Endodermal cell (in vitro differentiated cells): Measurements from ENCODE around the gene RRP1B. TPM values are rescaled to one million over a fixed set of nuclear protein-coding genes. Genes with fewer than 3 reads are reported as not detected.

Experiments
- DNase-seq: peaks from one replicate; pipeline ENCODE4 v3.0.0-alpha.2; 2017
- H3K27ac ChIP-seq: 2 replicates; pipeline ENCODE4 v1.5.1; 2013; ENCODE audit warnings: mild to moderate bottlenecking, low read depth, low read length, moderate library complexity
- H3K27me3 ChIP-seq: 2 replicates; pipeline ENCODE4 v1.6.1; 2013; ENCODE audit warnings: mild to moderate bottlenecking, low read length, moderate library complexity; ENCODE audit not compliant: insufficient read depth, control insufficient read depth, poor library complexity, severe bottlenecking
- H3K36me3 ChIP-seq: 2 replicates; pipeline ENCODE4 v1.7.0; 2013; ENCODE audit warnings: mild to moderate bottlenecking, low read length, moderate library complexity; ENCODE audit not compliant: control insufficient read depth, insufficient read depth
- H3K4me1 ChIP-seq: one replicate; pipeline ENCODE4 v1.7.0; 2013; ENCODE audit warnings: low read length; ENCODE audit not compliant: control insufficient read depth, insufficient read depth
- H3K4me3 ChIP-seq: 2 replicates; pipeline ENCODE4 v1.5.1; 2013; ENCODE audit warnings: mild to moderate bottlenecking, low read length, moderate library complexity
- H3K9ac ChIP-seq: 2 replicates; pipeline ENCODE4 v1.6.1; 2013; ENCODE audit warnings: mild to moderate bottlenecking, low read length, moderate library complexity; ENCODE audit not compliant: poor library complexity, severe bottlenecking; ENCODE audit errors: extremely low read depth
- H3K9me3 ChIP-seq: 2 replicates; pipeline ENCODE4 v1.6.1; 2013; ENCODE audit warnings: mild to moderate bottlenecking, low read length, moderate library complexity; ENCODE audit not compliant: control insufficient read depth
- H3K27ac Mint-ChIP-seq: 2 replicates; pipeline ENCODE4 v1.8.0; 2020; ENCODE audit warnings: mixed read lengths
- H3K27me3 Mint-ChIP-seq: 2 replicates; pipeline ENCODE4 v1.8.0; 2021; ENCODE audit warnings: mild to moderate bottlenecking, mixed read lengths; ENCODE audit not compliant: insufficient read depth
- H3K36me3 Mint-ChIP-seq: 2 replicates; pipeline ENCODE4 v1.8.0; 2020; ENCODE audit warnings: low read depth, mixed read lengths
- H3K4me1 Mint-ChIP-seq: 2 replicates; pipeline ENCODE4 v1.8.0; 2020; ENCODE audit warnings: mixed read lengths
- H3K4me3 Mint-ChIP-seq: 2 replicates; pipeline ENCODE4 v1.8.0; 2020; ENCODE audit warnings: mild to moderate bottlenecking, moderate library complexity, mixed read lengths
- H3K9me3 Mint-ChIP-seq: 2 replicates; pipeline ENCODE4 v1.8.0; 2020; ENCODE audit warnings: mild to moderate bottlenecking, mixed read lengths
- CTCF ChIP-seq: fragments of 200-600 bp; sonication (generic); conservative IDR thresholded peaks from 2 replicates; pipeline ENCODE4 v1.5.0; 2021; ENCODE audit warnings: antibody characterized with exemption, mild to moderate bottlenecking
- WGBS, 2 experiments: methylation state at CpG; one replicate each; pipeline versions ENCODE4 v1.1.5 to v1.1.7; 2013; ENCODE audit warnings: missing lambda C conversion rate in 2 of 2, mixed read lengths in 1 of 2; ENCODE audit not compliant: insufficient coverage in 1 of 2, insufficient read length in 1 of 2; 5-methylcytosine and 5-hydroxymethylcytosine counted together
- microRNA-seq: library from miRNA; unstranded; fragments of <30 nt; microRNA quantifications from one replicate; pipeline ENCODE4 v1.2.0, GENCODE V29; 2020; ENCODE audit warnings: borderline microRNAs expressed
- total RNA-seq, 2 donors: library from RNA; stranded (reverse); fragmentation: NEBNext Ultra II Directional in 1 of 2; extraction: Animal tissue kit (Norgen Biotek cat#: 25700) in 1 of 2; gene quantifications; 2 replicates in 1 of 2; 3 replicates in 1 of 2; pipeline ENCODE4 v1.2.1, GENCODE V29; 2021

The RRP1B gene
- total RNA-seq, 2 donors from 2014 or later, result 44.1 to 46.0 TPM

GRCh38 chr21:43741423-43742096 is 82.2 kb downstream of the RRP1B start:
- 82 to 95% methylated on average over 7 to 25 of the region's 28 CpGs for WGBS, 2 experiments

GRCh38 chr21:43743947-43744346 is 84.6 kb downstream of the RRP1B start:
- H3K9me3 Mint-ChIP-seq, result no peaks in the 10 kb centered on the region
- H3K27ac ChIP-seq, result no peak overlapping the region
- no peak overlapping the region for H3K27ac Mint-ChIP-seq
- H3K27me3 Mint-ChIP-seq, result no peaks in the 10 kb centered on the region
- peaks cover 19% of the 10 kb centered on the region for H3K36me3 ChIP-seq
- H3K27me3 ChIP-seq, result no peaks in the 10 kb centered on the region
- H3K4me1 ChIP-seq, result no peaks in the 10 kb centered on the region
- H3K9ac ChIP-seq, result no peak overlapping the region
- no peaks in the 10 kb centered on the region for H3K9me3 ChIP-seq
- H3K4me3 Mint-ChIP-seq, result no peak overlapping the region
- TF ChIP-seq CTCF, result no peak
- DNase-seq, result no peak
- WGBS, 2 experiments, result 92 to 94% methylated on average over 6 to 8 of the region's 8 CpGs
- peaks cover 5% of the 10 kb centered on the region for H3K4me1 Mint-ChIP-seq
- H3K4me3 ChIP-seq, result no peak overlapping the region
- peaks cover 28% of the 10 kb centered on the region for H3K36me3 Mint-ChIP-seq

More at GRCh38 chr21:43741423-43742096, 82.2 kb downstream of the RRP1B start:
- no peak overlapping the region for H3K4me3 Mint-ChIP-seq
- Histone ChIP-seq H3K27me3 (no peaks in the 10 kb centered on the region), H3K9ac (no peak overlapping the region), H3K27ac (no peak overlapping the region), H3K4me3 (no peak overlapping the region), H3K4me1 (no peaks in the 10 kb centered on the region), H3K9me3 (no peaks in the 10 kb centered on the region), H3K36me3 (peaks cover 19% of the 10 kb centered on the region)
- H3K36me3 Mint-ChIP-seq, result peaks cover 25% of the 10 kb centered on the region
- H3K9me3 Mint-ChIP-seq, result no peaks in the 10 kb centered on the region
- peak; percentile 74 for DNase-seq
- no peak for TF ChIP-seq CTCF
- H3K27ac Mint-ChIP-seq, result no peak overlapping the region
- H3K27me3 Mint-ChIP-seq, result no peaks in the 10 kb centered on the region
- H3K4me1 Mint-ChIP-seq, result peaks cover 5% of the 10 kb centered on the region

- Histone ChIP-seq H3K27ac (no peak overlapping the region), H3K27me3 (no peaks in the 10 kb centered on the region), H3K4me1 (no peaks in the 10 kb centered on the region), H3K36me3 (peaks cover 19% of the 10 kb centered on the region), H3K4me3 (no peak overlapping the region), H3K9ac (no peak overlapping the region), H3K9me3 (no peaks in the 10 kb centered on the region)
- Mint-ChIP-seq H3K4me3 (no peak overlapping the region), H3K9me3 (no peaks in the 10 kb centered on the region), H3K4me1 (peaks cover 5% of the 10 kb centered on the region), H3K27ac (no peak overlapping the region), H3K27me3 (no peaks in the 10 kb centered on the region), H3K36me3 (peaks cover 28% of the 10 kb centered on the region)
- 95% methylated on average over 18 of the region's 18 CpGs for WGBS, 2 experiments
- no peak for TF ChIP-seq CTCF
- no peak for DNase-seq
These were observed 85.4 kb downstream of the RRP1B start for GRCh38 chr21:43744725-43745124.

Small RNA genes within 50 kb of the gene (microRNA-seq; reads per million reads assigned to microRNA genes)
- not detected for gene MIR6070

Other genes starting within 250 kb of the RRP1B start
- 1 to 10 TPM; 3.5 to 3.8 TPM for gene SIK1, start 232.4 kb upstream of the RRP1B start, total RNA-seq
- 1 to 10 TPM; 1.7 to 1.9 TPM for gene HSF2BP, start 72 bp upstream of the RRP1B start, total RNA-seq
- gene PDXK, start 59.6 kb downstream of the RRP1B start, total RNA-seq, result 100 to 1,000 TPM in 1 of 2 donors, 10 to 100 TPM in 1; 90.9 to 105 TPM
- 10 to 100 TPM; 50.0 to 54.5 TPM for gene CSTB, start 116.7 kb downstream of the RRP1B start, total RNA-seq
- 10 to 100 TPM; 36.4 to 36.7 TPM for gene RRP1, start 130.0 kb downstream of the RRP1B start, total RNA-seq
- gene AGPAT3, start 205.7 kb downstream of the RRP1B start, total RNA-seq, result 10 to 100 TPM; 44.0 to 74.4 TPM